H1 (cell line): ENCODE results near the gene MXRA7. TPM values are rescaled to one million over a fixed set of nuclear protein-coding genes. Genes with fewer than 3 reads are reported as not detected.

Source experiments
- ATF3 ChIP-seq: IDR thresholded peaks from 2 replicates; pipeline ENCODE4 v1.6.1; 2011; ENCODE audit warnings: low read depth, mild to moderate bottlenecking, low read length; ENCODE audit not compliant: insufficient read depth
- POLR2A ChIP-seq, 2 experiments: IDR thresholded peaks; 1 replicate in 1 of 2; 2 replicates in 1 of 2; pipeline ENCODE4 v1.6.1; 2011; ENCODE audit warnings: low read depth in 2 of 2, low read length in 2 of 2, mild to moderate bottlenecking in 2 of 2; ENCODE audit errors: control extremely low read depth in 1 of 2
- SIX5 ChIP-seq: IDR thresholded peaks from 2 replicates; pipeline ENCODE4 v1.6.1; 2011; ENCODE audit warnings: mild to moderate bottlenecking, low read depth, low read length
- SP2 ChIP-seq: IDR thresholded peaks from 2 replicates; pipeline ENCODE4 v1.6.1; 2012; ENCODE audit warnings: mild to moderate bottlenecking, low read length, inconsistent platforms
- polyA plus RNA-seq, 7 experiments: library from polyadenylated mRNA; depleted of rRNA in 3 of 7; stranded (reverse) in 5 of 7; unstranded in 2 of 7; fragments of >200 nt in 5 of 7; fragments of 200-250 nt in 2 of 7; gene quantifications; 1 replicate in 5 of 7; 2 replicates in 1 of 7; 4 replicates in 1 of 7; pipeline versions ENCODE4 v1.2.1 to v1.2.3, GENCODE V29; 2011 to 2013; ENCODE audit warnings: missing spikeins in 2 of 7, mixed read lengths in 2 of 7
- total RNA-seq: library from RNA; stranded (reverse); fragmentation: NEBNext Ultra II Directional; extraction: Animal tissue kit (Norgen Biotek cat#: 25700); gene quantifications from 2 replicates; pipeline ENCODE4 v1.2.1, GENCODE V29; 2021

Gene MXRA7
- total and polyA plus RNA-seq, 2 of the 8 experiments (the other 6 are each of a cell fraction or from before 2014, with no cell fraction given): 17.8 to 26.6 TPM

GRCh38 chr17:76726231-76726775 is 15.5 kb upstream of the MXRA7 start, which contains the start of gene JMJD6 (continued):
- TF ChIP-seq SP2 (no peak), POLR2A (IDR thresholded peaks at IDR 0.05; ENCODE audit: control extremely low read depth in 1 of 2, low read depth in 2 of 2, low read length in 2 of 2) (peak in 1 of 2 experiments; percentile 43; a peak in 2 of 3 replicates), ATF3 (no peak), SIX5 (peak; percentile 33; the same call in 1 of the 2 replicates)
